ENCODE results near the gene SNX24.

SNX24 gene

GRCh38 chr5:122916490-122916889 is 71.1 kb downstream of the SNX24 start:
- Mint-ChIP-seq H3K4me3 (no peak overlapping the region), H3K27me3 (no peaks in the 10 kb centered on the region), H3K4me1 (peaks cover 7% of the 10 kb centered on the region)

GRCh38 chr5:122919969-122920368 is 74.6 kb downstream of the SNX24 start:
- ATAC-seq (ENCODE audit: low read depth) (no peak), DNase-seq (ENCODE audit: low spot score in 2 of 2) (no peak)
- peaks cover 6% of the 10 kb centered on the region for H3K4me1 Mint-ChIP-seq
- peaks cover 4% of the 10 kb centered on the region for H3K36me3 Mint-ChIP-seq
- H3K9me3 Mint-ChIP-seq, result peaks cover 2% of the 10 kb centered on the region
- H3K27ac Mint-ChIP-seq, result no peak overlapping the region
- no peaks in the 10 kb centered on the region for H3K27me3 Mint-ChIP-seq
- no peak overlapping the region for H3K4me3 Mint-ChIP-seq

More at GRCh38 chr5:122916490-122916889, 71.1 kb downstream of the SNX24 start:
- ATAC-seq (ENCODE audit: low read depth), result no peak
- H3K9me3 Mint-ChIP-seq, result peaks cover 2% of the 10 kb centered on the region
- H3K36me3 Mint-ChIP-seq, result peaks cover 4% of the 10 kb centered on the region
- no peak for DNase-seq (ENCODE audit: low spot score in 2 of 2)
- no peak overlapping the region for H3K27ac Mint-ChIP-seq

- no peaks in the 10 kb centered on the region for H3K9me3 Mint-ChIP-seq
- peaks cover 4% of the 10 kb centered on the region for H3K4me1 Mint-ChIP-seq
- H3K4me3 Mint-ChIP-seq, result no peak overlapping the region
- DNase-seq (ENCODE audit: low spot score in 2 of 2) (no peak), ATAC-seq (ENCODE audit: low read depth) (no peak)
- H3K27ac Mint-ChIP-seq, result no peak overlapping the region
- peaks cover 5% of the 10 kb centered on the region for H3K36me3 Mint-ChIP-seq
- H3K27me3 Mint-ChIP-seq, result no peaks in the 10 kb centered on the region
Observed at GRCh38 chr5:122921826-122922225, 76.4 kb downstream of the SNX24 start.

GRCh38 chr5:122924203-122924602 is 78.8 kb downstream of the SNX24 start:
- no peak for DNase-seq (ENCODE audit: low spot score in 2 of 2)

GRCh38 chr5:122924719-122925395 is 79.4 kb downstream of the SNX24 start:
- DNase-seq (ENCODE audit: low spot score in 2 of 2), result no peak
- no peak overlapping the region for H3K4me3 Mint-ChIP-seq
- H3K9me3 Mint-ChIP-seq, result no peaks in the 10 kb centered on the region
- no peak for ATAC-seq (ENCODE audit: low read depth)
- H3K27me3 Mint-ChIP-seq, result no peaks in the 10 kb centered on the region
- peaks cover 4% of the 10 kb centered on the region for H3K36me3 Mint-ChIP-seq
- no peak overlapping the region for H3K27ac Mint-ChIP-seq
- peaks cover 4% of the 10 kb centered on the region for H3K4me1 Mint-ChIP-seq

More at GRCh38 chr5:122924203-122924602, 78.8 kb downstream of the SNX24 start:
- ATAC-seq (ENCODE audit: low read depth), result no peak
- H3K4me3 Mint-ChIP-seq, result no peak overlapping the region
- H3K36me3 Mint-ChIP-seq, result peaks cover 4% of the 10 kb centered on the region
- H3K4me1 Mint-ChIP-seq, result peaks cover 4% of the 10 kb centered on the region
- H3K27me3 Mint-ChIP-seq, result no peaks in the 10 kb centered on the region
- H3K27ac Mint-ChIP-seq, result no peak overlapping the region
- H3K9me3 Mint-ChIP-seq, result no peaks in the 10 kb centered on the region

GRCh38 chr5:122929001-122929400 is 83.6 kb downstream of the SNX24 start:
- Mint-ChIP-seq H3K27me3 (no peaks in the 10 kb centered on the region), H3K4me3 (no peak overlapping the region), H3K36me3 (peaks cover 5% of the 10 kb centered on the region), H3K27ac (no peak overlapping the region), H3K9me3 (no peaks in the 10 kb centered on the region), H3K4me1 (peaks cover 4% of the 10 kb centered on the region)
- ATAC-seq (ENCODE audit: low read depth) (no peak), DNase-seq (ENCODE audit: low spot score in 2 of 2) (no peak)

GRCh38 chr5:122929980-122930379 is 84.6 kb downstream of the SNX24 start:
- H3K27ac Mint-ChIP-seq, result no peak overlapping the region
- H3K27me3 Mint-ChIP-seq, result no peaks in the 10 kb centered on the region
- H3K36me3 Mint-ChIP-seq, result peaks cover 5% of the 10 kb centered on the region
- ATAC-seq (ENCODE audit: low read depth) (no peak), DNase-seq (ENCODE audit: low spot score in 2 of 2) (no peak)
- H3K4me3 Mint-ChIP-seq, result no peak overlapping the region
- H3K4me1 Mint-ChIP-seq, result peaks cover 4% of the 10 kb centered on the region
- H3K9me3 Mint-ChIP-seq, result no peaks in the 10 kb centered on the region

GRCh38 chr5:122933956-122934355 is 88.5 kb downstream of the SNX24 start:
- Mint-ChIP-seq H3K9me3 (no peaks in the 10 kb centered on the region), H3K36me3 (peaks cover 1% of the 10 kb centered on the region), H3K4me1 (no peaks in the 10 kb centered on the region), H3K4me3 (no peak overlapping the region), H3K27ac (no peak overlapping the region), H3K27me3 (no peaks in the 10 kb centered on the region)
- ATAC-seq (ENCODE audit: low read depth) (no peak), DNase-seq (ENCODE audit: low spot score in 2 of 2) (no peak)

GRCh38 chr5:122936088-122936487 is 90.7 kb downstream of the SNX24 start:
- Mint-ChIP-seq H3K27me3 (no peaks in the 10 kb centered on the region), H3K4me1 (no peaks in the 10 kb centered on the region), H3K36me3 (peaks cover 9% of the 10 kb centered on the region), H3K4me3 (no peak overlapping the region), H3K27ac (no peak overlapping the region), H3K9me3 (no peaks in the 10 kb centered on the region)
- DNase-seq (ENCODE audit: low spot score in 2 of 2) (no peak), ATAC-seq (ENCODE audit: low read depth) (no peak)

- Mint-ChIP-seq H3K9me3 (no peaks in the 10 kb centered on the region), H3K4me1 (peaks cover 3% of the 10 kb centered on the region), H3K36me3 (peaks cover 11% of the 10 kb centered on the region), H3K27ac (no peak overlapping the region), H3K4me3 (no peak overlapping the region), H3K27me3 (no peaks in the 10 kb centered on the region)
- ATAC-seq (ENCODE audit: low read depth) (no peak), DNase-seq (ENCODE audit: low spot score in 2 of 2) (no peak)
Observed at GRCh38 chr5:122937914-122938313, 92.5 kb downstream of the SNX24 start.

- Mint-ChIP-seq H3K27me3 (no peaks in the 10 kb centered on the region), H3K36me3 (peaks cover 10% of the 10 kb centered on the region), H3K4me1 (peaks cover 5% of the 10 kb centered on the region), H3K4me3 (no peak overlapping the region), H3K27ac (no peak overlapping the region), H3K9me3 (no peaks in the 10 kb centered on the region)
- no peak for ATAC-seq (ENCODE audit: low read depth)
- no peak for DNase-seq (ENCODE audit: low spot score in 2 of 2)
Observed at GRCh38 chr5:122940890-122941289, 95.5 kb downstream of the SNX24 start.

- H3K27me3 Mint-ChIP-seq, result no peaks in the 10 kb centered on the region
- ATAC-seq (ENCODE audit: low read depth) (no peak), DNase-seq (ENCODE audit: low spot score in 2 of 2) (no peak)
- no peaks in the 10 kb centered on the region for H3K9me3 Mint-ChIP-seq
- H3K4me1 Mint-ChIP-seq, result peaks cover 5% of the 10 kb centered on the region
- H3K4me3 Mint-ChIP-seq, result no peak overlapping the region
- H3K27ac Mint-ChIP-seq, result no peak overlapping the region
- peaks cover 12% of the 10 kb centered on the region for H3K36me3 Mint-ChIP-seq
Observed at GRCh38 chr5:122941737-122942136, 96.3 kb downstream of the SNX24 start.

- DNase-seq (ENCODE audit: low spot score in 2 of 2) (no peak), ATAC-seq (ENCODE audit: low read depth) (no peak)
- Mint-ChIP-seq H3K36me3 (peaks cover 12% of the 10 kb centered on the region), H3K4me1 (peaks cover 7% of the 10 kb centered on the region), H3K9me3 (no peaks in the 10 kb centered on the region), H3K27ac (no peak overlapping the region), H3K4me3 (no peak overlapping the region), H3K27me3 (no peaks in the 10 kb centered on the region)
Observed at GRCh38 chr5:122942164-122942914, 96.9 kb downstream of the SNX24 start.

GRCh38 chr5:122943050-122943698 is 97.8 kb downstream of the SNX24 start:
- Mint-ChIP-seq H3K4me1 (peaks cover 9% of the 10 kb centered on the region), H3K27ac (no peak overlapping the region), H3K4me3 (no peak overlapping the region), H3K9me3 (no peaks in the 10 kb centered on the region), H3K36me3 (peaks cover 12% of the 10 kb centered on the region), H3K27me3 (no peaks in the 10 kb centered on the region)
- DNase-seq (ENCODE audit: low spot score in 2 of 2) (no peak), ATAC-seq (ENCODE audit: low read depth) (no peak)
